HG02798 (cell line): Measurements from ENCODE around the gene ARHGAP19.

ENCODE experiments used
- ATAC-seq: cut with Tn5 transposase; IDR thresholded peaks from one replicate; pipeline ENCODE4 v1.9.1; 2021; ENCODE audit warnings: mild to moderate bottlenecking; ENCODE audit not compliant: unreplicated experiment, poor library complexity

ARHGAP19 gene

GRCh38 chr10:97175586-97175985, 116.9 kb downstream of the ARHGAP19 start:
- no peak for ATAC-seq

GRCh38 chr10:97174941-97175340, 117.5 kb downstream of the ARHGAP19 start:
- no peak for ATAC-seq

- no peak for ATAC-seq
Measured at GRCh38 chr10:97174276-97174775, 118.1 kb downstream of the ARHGAP19 start.

GRCh38 chr10:97173036-97173435, 119.4 kb downstream of the ARHGAP19 start:
- no peak for ATAC-seq
